K562 (cell line): ENCODE data around the gene GDF7. TPM values are rescaled to one million over a fixed set of nuclear protein-coding genes. Genes with fewer than 3 reads are reported as not detected.

Source experiments
- ATAC-seq: fragments of 200-7000 bp; cut with Tn5 transposase; 3 replicates; pipeline ENCODE4 v1.9.1; 2020; ENCODE audit warnings: moderate library complexity
- BruUV-seq: library from RNA; stranded (reverse); fragments of 400-500 nt; replicated peaks from 2 replicates; lab custom pipeline; 2021; lab: Mats Ljungman, UMichigan
- CTCF ChIA-PET: fragments of 300-600 bp; formaldehyde crosslinking; extraction: SDS; loops from one replicate; lab custom pipeline; 2021; ENCODE audit warnings: low intra/inter-chr PET ratio; lab: Yijun Ruan, JAX
- POLR2A ChIA-PET: fragments of 300-600, 350-650 bp; sonication (Branson Sonifier 250); formaldehyde crosslinking; extraction: SDS; loops from one replicate; lab custom pipeline; 2021; ENCODE audit warnings: antibody characterized with exemption, inconsistent platforms; lab: Yijun Ruan, JAX
- DNase-seq, 4 experiments: peaks; one replicate each; pipeline versions ENCODE4 v3.0.0 to v3.0.0-alpha.2; 2011 to 2018; ENCODE audit warnings: low spot score in 3 of 4, mixed read lengths in 3 of 4; ENCODE audit errors: extremely low read depth in 1 of 4
- FAIRE-seq: peaks from 2 replicates; lab custom pipeline; 2011; peaks lifted over from hg19 to GRCh38; lab: Jason Lieb, UNC
- H2AFZ ChIP-seq: 2 replicates; pipeline ENCODE4 v1.6.0; 2011; ENCODE audit warnings: low read depth, low read length, control low read depth, inconsistent platforms
- H3K27ac ChIP-seq: fragments of 200-600 bp; 3 replicates; pipeline ENCODE4 v1.8.0; 2011; ENCODE audit warnings: low read depth, mild to moderate bottlenecking, control low read depth, inconsistent platforms, low read length, moderate library complexity, mixed read lengths; ENCODE audit errors: extremely low read depth
- H3K27me3 ChIP-seq, 2 experiments: fragments of 300-600 bp in 1 of 2; 2 replicates in 1 of 2; 3 replicates in 1 of 2; pipeline versions ENCODE4 v1.6.0 to v1.8.0; 2011; ENCODE audit warnings: inconsistent platforms in 2 of 2, low read length in 2 of 2, mild to moderate bottlenecking in 1 of 2, mixed read lengths in 1 of 2, moderate library complexity in 1 of 2; ENCODE audit not compliant: control insufficient read depth in 2 of 2, insufficient read depth in 2 of 2
- H3K36me3 ChIP-seq: fragments of 300-600 bp; 3 replicates; pipeline ENCODE4 v1.8.0; 2011; ENCODE audit warnings: mild to moderate bottlenecking, low read length, inconsistent platforms; ENCODE audit not compliant: control insufficient read depth, insufficient read depth
- H3K4me1 ChIP-seq, 2 experiments: fragments of 200-600 bp in 1 of 2; replicated peaks in 1 of 2; 2 replicates in 1 of 2; 3 replicates in 1 of 2; pipeline versions ENCODE4 v1.5.1 to v1.8.0; 2011; ENCODE audit warnings: inconsistent platforms in 2 of 2, low read length in 2 of 2, mild to moderate bottlenecking in 1 of 2, mixed read lengths in 1 of 2, moderate library complexity in 1 of 2; ENCODE audit not compliant: control insufficient read depth in 2 of 2, insufficient read depth in 2 of 2
- H3K4me2 ChIP-seq: 2 replicates; pipeline ENCODE4 v1.6.1; 2011; ENCODE audit warnings: low read length, control low read depth, inconsistent platforms, mixed read lengths; ENCODE audit not compliant: insufficient read depth
- H3K4me3 ChIP-seq: fragments of 200-600 bp; sonication (generic), shearing (Covaris generic); 2 replicates; pipeline ENCODE4 v1.5.1; 2016; ENCODE audit warnings: control low read depth, inconsistent platforms
- H3K79me2 ChIP-seq: fragments of 200-600 bp; 3 replicates; pipeline ENCODE4 v1.8.0; 2011; ENCODE audit warnings: low read length, inconsistent platforms; ENCODE audit not compliant: control insufficient read depth, insufficient read depth
- H3K9ac ChIP-seq, 2 experiments: 2 replicates each; pipeline versions ENCODE4 v1.6.0 to v1.6.1; 2011; ENCODE audit warnings: low read depth in 2 of 2, low read length in 2 of 2, control low read depth in 1 of 2, inconsistent platforms in 1 of 2, mild to moderate bottlenecking in 1 of 2, mixed read lengths in 1 of 2; ENCODE audit not compliant: insufficient read depth in 1 of 2
- H3K9me1 ChIP-seq: one replicate; pipeline ENCODE4 v1.6.0; 2011; ENCODE audit warnings: inconsistent platforms, mild to moderate bottlenecking, low read length, moderate library complexity; ENCODE audit not compliant: control insufficient read depth, insufficient read depth
- H3K9me3 ChIP-seq: replicated peaks from 2 replicates; pipeline ENCODE4 v1.5.1; 2011; ENCODE audit warnings: low read depth, low read length, inconsistent platforms; ENCODE audit not compliant: control insufficient read depth, insufficient read depth
- H4K20me1 ChIP-seq: replicated peaks from 2 replicates; pipeline ENCODE4 v1.6.1; 2011; ENCODE audit warnings: low read length, inconsistent platforms, mixed read lengths; ENCODE audit not compliant: control insufficient read depth, insufficient read depth
- CBX5 ChIP-seq: IDR thresholded peaks from 2 replicates; pipeline ENCODE4 v1.6.1; 2014; ENCODE audit warnings: low read depth, borderline replicate concordance
- CHCHD3 ChIP-seq: fragments of 250-450 bp; sonication (Bioruptor Pico); IDR thresholded peaks from 2 replicates; pipeline ENCODE4 v2.1.2; 2022; ENCODE audit warnings: mild to moderate bottlenecking
- DPF2 ChIP-seq: fragments of 450-650 bp; IDR thresholded peaks from 2 replicates; pipeline ENCODE4 v1.6.1; 2016
- E2F5 ChIP-seq: sonication (generic); formaldehyde crosslinking; IDR thresholded peaks from 2 replicates; pipeline ENCODE4 v1.8.0; 2022; ENCODE audit warnings: mild to moderate bottlenecking, missing genetic modification reagents
- ESRRB ChIP-seq: fragments of 250-450 bp; sonication (Bioruptor Pico); IDR thresholded peaks from 2 replicates; pipeline ENCODE4 v1.5.0; 2020; ENCODE audit warnings: mild to moderate bottlenecking, moderate library complexity, borderline replicate concordance
- FOXK1 ChIP-seq: sonication (generic); formaldehyde crosslinking; IDR thresholded peaks from 2 replicates; pipeline ENCODE4 v1.8.0; 2022; ENCODE audit warnings: missing genetic modification reagents, mild to moderate bottlenecking, borderline replicate concordance
- GTF2B ChIP-seq: IDR thresholded peaks from 2 replicates; pipeline ENCODE4 v1.6.1; 2011; ENCODE audit not compliant: insufficient read length; ENCODE audit errors: extremely low read depth
- HIVEP1 ChIP-seq: fragments of 250-450 bp; sonication (Bioruptor Pico); IDR thresholded peaks from 2 replicates; pipeline ENCODE4 v1.4.0; 2020; ENCODE audit warnings: mild to moderate bottlenecking
- KAT2B ChIP-seq: IDR thresholded peaks from one replicate; pipeline ENCODE4 v1.6.1; 2012; ENCODE audit warnings: low read depth, mild to moderate bottlenecking, control low read depth, inconsistent platforms, low read length, moderate library complexity
- KDM1A ChIP-seq, 2 experiments: fragments of 450-650 bp; IDR thresholded peaks; 2 replicates each; pipeline ENCODE4 v1.6.1; 2016; ENCODE audit warnings: mild to moderate bottlenecking in 2 of 2
- MEF2D ChIP-seq: conservative IDR thresholded peaks from 2 replicates; pipeline ENCODE4 v1.6.1; 2016; ENCODE audit warnings: low read depth, missing genetic modification characterization, missing compliant biosample characterization
- MTA2 ChIP-seq: fragments of 450-650 bp; IDR thresholded peaks from 2 replicates; pipeline ENCODE4 v1.6.1; 2016; ENCODE audit warnings: low read depth
- POLR2B ChIP-seq: fragments of 450-650 bp; IDR thresholded peaks from 2 replicates; pipeline ENCODE4 v1.6.1; 2018; ENCODE audit warnings: low read depth; ENCODE audit not compliant: partially characterized antibody
- PURB ChIP-seq: sonication (generic); formaldehyde crosslinking; IDR thresholded peaks from 2 replicates; pipeline ENCODE4 v1.9.0; 2021; ENCODE audit warnings: low read depth, mild to moderate bottlenecking, missing genetic modification reagents
- ZBTB2 ChIP-seq: fragments of 450-650 bp; IDR thresholded peaks from 2 replicates; pipeline ENCODE4 v1.6.1; 2016; ENCODE audit warnings: antibody characterized with exemption
- ZNF77 ChIP-seq: fragments of 250-450 bp; sonication (Bioruptor Pico); IDR thresholded peaks from 2 replicates; pipeline ENCODE4 v1.5.0; 2020
- ZNF79 ChIP-seq: fragments of 250-450 bp; sonication (Bioruptor Pico); IDR thresholded peaks from 2 replicates; pipeline ENCODE4 v1.4.0; 2020; ENCODE audit warnings: low read depth, mild to moderate bottlenecking, moderate library complexity
- WGBS: fragments of 100-300 bp; shearing (Covaris generic); methylation state at CpG from one replicate; pipeline ENCODE4 v1.1.6; 2016; ENCODE audit warnings: low coverage, mixed read lengths; ENCODE audit not compliant: insufficient coverage; ENCODE audit errors: missing lambda C conversion rate; 5-methylcytosine and 5-hydroxymethylcytosine counted together
- in situ Hi-C: fragments of 300-500 bp; cut with MboI; formaldehyde crosslinking; loops from 4 replicates; pipeline ENCODE4 v1.15.0; 2018; ENCODE audit warnings: inconsistent platforms, mixed read lengths
- intact Hi-C: fragments of 100-400 bp; cut with micrococcal nuclease; formaldehyde crosslinking; loops from 2 replicates; pipeline ENCODE4 v1.14.2; 2022
- polyA plus RNA-seq, 8 experiments: library from polyadenylated mRNA; depleted of rRNA in 4 of 8; stranded (reverse) in 5 of 8; unstranded in 3 of 8; fragments of >200 nt; fragmentation: Nextera tagmentation in 2 of 8; fragmentation: Illumina TruSeq in 1 of 8; extraction: Ambion mirVana in 2 of 8; extraction: Trizol in 1 of 8; gene quantifications; 2 replicates each; pipeline versions ENCODE4 v1.2.1 to v1.2.3, GENCODE V29; 2011 to 2014; ENCODE audit warnings: inconsistent platforms in 1 of 8, missing spikeins in 1 of 8
- total RNA-seq, 7 experiments: library from RNA; depleted of rRNA in 6 of 7; stranded (reverse); fragments of >200 nt in 6 of 7; fragmentation: Illumina TruSeq in 2 of 7; extraction: Trizol in 2 of 7; gene quantifications; 2 replicates each; pipeline versions ENCODE4 v1.2.1 to v1.2.3, GENCODE V29; 2011 to 2021; ENCODE audit warnings: low replicate concordance in 1 of 7

GDF7 gene
- total and polyA plus RNA-seq, 9 of the 15 experiments (the other 6 are each of a cell fraction or from before 2014, with no cell fraction given), result 0.01 TPM; not detected in 7

- POLR2A ChIA-PET, result no interaction called here
- H3K4me1 ChIP-seq, result no peaks in the 10 kb centered on the region
- intact Hi-C loops, result no loop called here
- H3K79me2 ChIP-seq, result no peaks in the 10 kb centered on the region
- H3K4me3 ChIP-seq, result no peak overlapping the region
- no peak for ATAC-seq
- TF ChIP-seq FOXK1 (no peak), E2F5 (CRISPR knock-in tag) (no peak), ZNF77 (CRISPR knock-in tag) (no peak), ZNF79 (no peak), CBX5 (no peak)
- TF ChIP-seq, all 486 proteins: peak for 0
- no peak for DNase-seq
- Histone ChIP-seq H4K20me1 (no peaks in the 10 kb centered on the region), H3K27ac (no peak overlapping the region), H3K36me3 (no peaks in the 10 kb centered on the region), H3K4me2 (no peak overlapping the region), H3K9me1 (no peaks in the 10 kb centered on the region), H3K9ac (no peak overlapping the region), H2AFZ (no peak overlapping the region), H3K27me3 (no peaks in the 10 kb centered on the region), H3K9me3 (no peaks in the 10 kb centered on the region)
- in situ Hi-C loops, result no loop called here
- CTCF ChIA-PET, result no interaction called here
- WGBS, result 50% methylated on average over 3 of the region's 3 CpGs
- FAIRE-seq, result no peak
- BruUV-seq, result no TSS peak
These were observed 39.8 kb downstream of the GDF7 start for GRCh38 chr2:20706786-20707185.

- intact Hi-C loops (no loop called here), in situ Hi-C loops (no loop called here)
- ATAC-seq (peak; percentile 45; the same call in 2 of the 3 replicates), DNase-seq (peak in 1 of 4 experiments; percentile 20), FAIRE-seq (no peak)
- H3K79me2 ChIP-seq, result no peaks in the 10 kb centered on the region
- H3K36me3 ChIP-seq, result no peaks in the 10 kb centered on the region
- CTCF ChIA-PET, result no interaction called here
- no TSS peak for BruUV-seq
- H3K4me2 ChIP-seq, result no peak overlapping the region
- no peak overlapping the region for H3K27ac ChIP-seq
- POLR2A ChIA-PET, result no interaction called here
- no peaks in the 10 kb centered on the region for H4K20me1 ChIP-seq
- WGBS, result 43% methylated on average over 4 of the region's 4 CpGs
- H3K4me1 ChIP-seq, result no peaks in the 10 kb centered on the region
- H3K9me3 ChIP-seq, result no peaks in the 10 kb centered on the region
- H2AFZ ChIP-seq, result no peak overlapping the region
- H3K4me3 ChIP-seq, result no peak overlapping the region
- no peaks in the 10 kb centered on the region for H3K27me3 ChIP-seq
- no peaks in the 10 kb centered on the region for H3K9me1 ChIP-seq
- H3K9ac ChIP-seq, result peak overlapping the region in 1 of 2 experiments; percentile 17; a peak in 1 of 4 replicates
- TF ChIP-seq POLR2B (no peak), MTA2 (no peak), HIVEP1 (CRISPR knock-in tag) (no peak), GTF2B (no peak), MEF2D (tag) (no peak), PURB (no peak), ESRRB (CRISPR knock-in tag) (no peak), CHCHD3 (CRISPR knock-in tag) (no peak), KAT2B (no peak), DPF2 (no peak), KDM1A (IDR thresholded peaks at IDR 0.05) (no peak), ZBTB2 (no peak)
These were observed 40.7 kb downstream of the GDF7 start for GRCh38 chr2:20707601-20708000.
